Right renal pelvis (tissue), 4 donors: ENCODE results near the gene CDON. TPM values are rescaled to one million over a fixed set of nuclear protein-coding genes. Genes with fewer than 3 reads are reported as not detected.
A peak's percentile ranks its signal among the peaks of the same experiment; 100 is the strongest.
"Not testable (repeated sequence)": the region's sequence is repeated elsewhere in the genome, so short reads cannot be mapped to it uniquely, and the experiment has no call there.

ENCODE experiments used
- DNase-seq, 4 donors: peaks; one replicate each; pipeline ENCODE4 v3.0.0-alpha.2; 2013; ENCODE audit warnings: low read depth in 4 of 4, low spot score in 3 of 4, missing footprints in 1 of 4
- polyA plus RNA-seq, 4 donors: library from polyadenylated mRNA; unstranded; fragments of 120-200 nt; gene quantifications; one replicate each; pipeline ENCODE4 v1.2.1, GENCODE V29; 2013; ENCODE audit not compliant: insufficient read length in 4 of 4

CDON gene
- polyA plus RNA-seq, 4 donors, result 25.3 to 27.7 (median 26.2) TPM

GRCh38 chr11:126051117-126051516 lies 11.5 kb downstream of the CDON start:
- DNase-seq, result no peak

- DNase-seq, result no peak
These were observed 13.5 kb downstream of the CDON start for GRCh38 chr11:126049159-126049558.

- no peak for DNase-seq
These were observed 14.5 kb downstream of the CDON start for GRCh38 chr11:126048197-126048596.

- no peak for DNase-seq
These were observed 16.0 kb downstream of the CDON start for GRCh38 chr11:126046570-126047195.

DNA sequence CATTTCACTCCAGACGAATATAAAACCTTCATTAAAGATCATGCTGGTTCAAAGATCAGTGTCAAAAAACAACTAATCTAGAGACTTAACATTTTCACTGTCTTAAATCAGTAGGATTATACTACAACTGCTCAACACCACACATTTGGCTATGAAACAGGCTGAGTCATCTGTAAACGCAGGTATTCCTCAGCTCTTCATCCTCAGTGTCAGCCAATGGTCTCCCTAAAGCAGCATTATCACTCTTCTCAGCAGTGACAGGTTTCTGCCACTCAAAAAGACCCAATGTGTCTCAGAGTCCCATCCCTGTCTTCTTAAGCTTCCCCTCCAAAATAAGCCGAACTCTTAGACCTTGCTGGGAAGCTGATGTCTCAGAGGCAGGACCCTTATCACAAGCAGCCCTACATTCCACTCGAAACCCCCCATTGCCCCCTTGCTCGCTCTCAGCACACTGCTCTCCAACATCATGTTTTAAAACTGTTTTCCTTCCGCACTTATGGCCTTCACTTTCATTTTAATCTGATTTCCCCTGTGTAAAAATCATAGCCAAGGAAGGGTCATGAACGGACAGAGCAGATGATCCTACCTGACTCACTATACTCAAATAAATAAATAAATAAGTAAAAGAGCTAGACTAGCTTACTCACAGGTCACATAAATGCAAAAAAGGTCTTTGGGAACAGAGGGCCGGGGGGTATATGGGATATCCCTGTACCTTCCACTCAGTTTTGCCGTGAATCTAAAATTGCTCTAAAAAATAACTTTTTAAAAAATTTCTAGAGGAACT lies 23.0 kb downstream of the CDON start:
- DNase-seq, result no peak

DNA sequence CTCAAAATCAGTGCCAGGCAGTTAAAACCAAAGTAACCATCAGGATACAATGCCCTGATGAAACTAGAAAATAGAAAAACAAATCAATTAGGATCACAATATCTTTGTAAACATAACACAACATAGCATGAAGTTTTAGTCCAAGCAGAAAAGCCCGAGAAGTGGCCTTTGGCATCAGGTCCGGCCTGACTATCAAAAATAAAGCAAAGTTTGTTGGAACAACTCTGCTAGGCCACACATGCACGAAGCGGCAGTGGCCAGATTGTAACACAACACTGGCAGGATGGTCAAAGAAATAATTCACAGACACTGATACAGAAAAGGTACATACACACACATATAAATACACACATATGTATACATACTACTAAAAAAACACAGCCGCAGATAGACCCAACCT lies 26.9 kb downstream of the CDON start:
- DNase-seq, result no peak

GRCh38 chr11:126034933-126035425 lies 27.7 kb downstream of the CDON start:
- no peak for DNase-seq

- DNase-seq, result peak in 1 of 4 donors; percentile 5
These were observed 28.4 kb downstream of the CDON start for GRCh38 chr11:126034039-126034932.

DNA sequence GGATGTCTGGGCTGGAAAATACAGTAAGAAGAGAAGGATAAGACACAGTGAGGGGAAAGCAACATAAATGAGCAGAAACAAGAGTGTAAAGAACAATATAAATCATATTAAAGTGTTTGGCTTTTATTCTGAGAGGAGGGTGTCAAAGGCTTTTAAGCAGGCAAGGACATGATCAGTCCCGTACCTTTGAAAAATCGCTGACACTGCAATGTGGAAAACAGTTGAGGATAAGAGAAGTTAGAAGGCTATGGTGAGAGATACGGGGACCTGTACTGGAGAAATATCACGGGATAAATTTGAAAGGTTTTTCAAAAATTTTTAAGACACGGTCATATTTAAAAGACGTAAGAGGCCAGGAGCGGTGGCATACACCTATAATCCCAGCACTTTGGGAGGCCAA lies 30.3 kb downstream of the CDON start:
- no peak for DNase-seq

- no peak for DNase-seq
These were observed 32.9 kb downstream of the CDON start for GRCh38 chr11:126029805-126030204.

- DNase-seq, result no peak
These were observed 33.4 kb downstream of the CDON start for GRCh38 chr11:126029237-126029636.

GRCh38 chr11:126028534-126028933 lies 34.1 kb downstream of the CDON start:
- not testable (repeated sequence) for DNase-seq

GRCh38 chr11:126026579-126026978 lies 36.1 kb downstream of the CDON start:
- DNase-seq, result no peak

- DNase-seq, result no peak
These were observed 36.8 kb downstream of the CDON start for GRCh38 chr11:126025822-126026221.

- no peak for DNase-seq
These were observed 38.5 kb downstream of the CDON start for GRCh38 chr11:126024123-126024522.

DNA sequence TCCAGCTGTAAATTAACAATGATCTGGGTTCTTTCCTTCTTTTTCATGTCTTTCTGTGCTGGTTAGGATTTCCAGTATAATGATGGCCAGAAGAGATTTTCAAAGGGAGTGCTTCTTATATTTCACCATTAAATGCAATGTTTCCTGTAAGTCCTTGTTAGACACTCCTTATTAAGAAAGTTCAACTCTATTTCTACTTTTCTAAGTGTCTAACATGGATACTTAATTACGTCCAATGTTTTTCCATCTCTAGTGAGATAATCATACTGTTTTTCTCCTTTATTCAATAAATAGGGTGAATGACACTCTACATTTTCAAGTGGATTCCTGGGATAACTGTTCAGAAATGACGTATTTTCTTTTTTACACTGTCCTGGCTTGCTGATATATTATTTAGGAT lies 49.8 kb downstream of the CDON start:
- DNase-seq, result no peak

DNA sequence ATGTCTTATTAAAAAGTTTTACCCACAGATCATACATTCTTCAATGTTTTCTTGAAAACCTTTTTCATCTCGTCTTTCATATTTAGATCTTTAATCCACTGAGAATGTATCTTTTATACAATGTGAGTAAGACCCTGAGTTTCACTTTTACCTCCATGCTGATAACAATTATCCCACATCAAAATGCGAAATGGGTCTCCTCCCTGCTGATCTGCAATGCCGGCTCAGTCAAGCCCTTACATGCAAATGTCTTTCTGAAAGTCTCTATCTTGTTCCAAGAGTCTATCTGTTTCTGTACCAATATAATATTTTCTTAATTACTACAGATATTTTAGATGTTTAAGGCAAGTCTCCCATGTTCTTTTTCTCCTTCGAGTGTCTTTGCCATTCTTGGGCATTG lies 50.9 kb downstream of the CDON start:
- DNase-seq, result no peak

- DNase-seq, result no peak
These were observed 51.4 kb downstream of the CDON start for GRCh38 chr11:126011265-126011664.

GRCh38 chr11:126008956-126009355 lies 53.7 kb downstream of the CDON start:
- no peak for DNase-seq

GRCh38 chr11:126007238-126007637 lies 55.4 kb downstream of the CDON start:
- DNase-seq, result no peak

- no peak for DNase-seq
These were observed 56.6 kb downstream of the CDON start for GRCh38 chr11:126006068-126006467.
